ENCODE results near the gene CELF4.

GRCh38 chr18:37285825-37286224 lies 279.8 kb downstream of the CELF4 start:
- TF ChIP-seq POLR2A (IDR thresholded peaks at IDR 0.05): no peak
- TF ChIP-seq, protein P1, sequence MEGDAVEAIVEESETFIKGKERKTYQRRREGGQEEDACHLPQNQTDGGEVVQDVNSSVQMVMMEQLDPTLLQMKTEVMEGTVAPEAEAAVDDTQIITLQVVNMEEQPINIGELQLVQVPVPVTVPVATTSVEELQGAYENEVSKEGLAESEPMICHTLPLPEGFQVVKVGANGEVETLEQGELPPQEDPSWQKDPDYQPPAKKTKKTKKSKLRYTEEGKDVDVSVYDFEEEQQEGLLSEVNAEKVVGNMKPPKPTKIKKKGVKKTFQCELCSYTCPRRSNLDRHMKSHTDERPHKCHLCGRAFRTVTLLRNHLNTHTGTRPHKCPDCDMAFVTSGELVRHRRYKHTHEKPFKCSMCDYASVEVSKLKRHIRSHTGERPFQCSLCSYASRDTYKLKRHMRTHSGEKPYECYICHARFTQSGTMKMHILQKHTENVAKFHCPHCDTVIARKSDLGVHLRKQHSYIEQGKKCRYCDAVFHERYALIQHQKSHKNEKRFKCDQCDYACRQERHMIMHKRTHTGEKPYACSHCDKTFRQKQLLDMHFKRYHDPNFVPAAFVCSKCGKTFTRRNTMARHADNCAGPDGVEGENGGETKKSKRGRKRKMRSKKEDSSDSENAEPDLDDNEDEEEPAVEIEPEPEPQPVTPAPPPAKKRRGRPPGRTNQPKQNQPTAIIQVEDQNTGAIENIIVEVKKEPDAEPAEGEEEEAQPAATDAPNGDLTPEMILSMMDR (IDR thresholded peaks at IDR 0.05): no peak
- no peak for TF ChIP-seq EP300 (IDR thresholded peaks at IDR 0.05)

All from upper lobe of left lung (tissue), 4 donors.